H1 (cell line): ENCODE results near the gene TBC1D9. TPM values are rescaled to one million over a fixed set of nuclear protein-coding genes. Genes with fewer than 3 reads are reported as not detected.

Experiments
- CTCF ChIA-PET: fragments of 300-600 bp; sonication (Branson Sonifier 250); formaldehyde crosslinking; loops from one replicate; lab custom pipeline; 2021; ENCODE audit not compliant: partially characterized antibody; lab: Charles Lee
- POLR2A ChIA-PET: fragments of 300-600 bp; sonication (Branson Sonifier 250); formaldehyde crosslinking; loops from one replicate; lab custom pipeline; 2021; ENCODE audit warnings: inconsistent platforms; ENCODE audit not compliant: partially characterized antibody; lab: Charles Lee
- DNase-seq, 2 experiments: peaks; one replicate each; pipeline versions ENCODE4 v3.0.0 to v3.0.0-alpha.2; 2010 to 2022; ENCODE audit warnings: low spot score in 2 of 2, low read depth in 1 of 2, mixed read lengths in 1 of 2
- FAIRE-seq: peaks from 2 replicates; lab custom pipeline; 2011; peaks lifted over from hg19 to GRCh38; lab: Jason Lieb, UNC
- H2AFZ ChIP-seq: 2 replicates; pipeline ENCODE4 v1.8.1; 2012; ENCODE audit warnings: low read length, inconsistent platforms
- H2AK5ac ChIP-seq: 2 replicates; pipeline ENCODE4 v1.6.1; 2013; ENCODE audit warnings: low read depth, low read length
- H2BK120ac ChIP-seq: replicated peaks from 2 replicates; pipeline ENCODE3; 2013; ENCODE audit warnings: low read depth, low read length, inconsistent platforms
- H2BK12ac ChIP-seq: 2 replicates; pipeline ENCODE4 v1.6.1; 2013; ENCODE audit warnings: low read depth, low read length
- H2BK15ac ChIP-seq: 2 replicates; pipeline ENCODE4 v1.6.1; 2013; ENCODE audit warnings: low read length
- H2BK20ac ChIP-seq: 2 replicates; pipeline ENCODE4 v1.6.1; 2013; ENCODE audit warnings: low read length
- H2BK5ac ChIP-seq: 2 replicates; pipeline ENCODE4 v1.6.1; 2013; ENCODE audit warnings: low read depth, low read length
- H3K14ac ChIP-seq: 2 replicates; pipeline ENCODE4 v1.6.1; 2013; ENCODE audit warnings: inconsistent platforms; ENCODE audit not compliant: insufficient read length
- H3K18ac ChIP-seq: 2 replicates; pipeline ENCODE4 v1.6.1; 2013; ENCODE audit warnings: low read length; ENCODE audit errors: extremely low read depth
- H3K23ac ChIP-seq: 2 replicates; pipeline ENCODE4 v1.6.1; 2013; ENCODE audit warnings: inconsistent platforms; ENCODE audit not compliant: insufficient read length
- H3K23me2 ChIP-seq: 2 replicates; pipeline ENCODE4 v1.6.1; 2013; ENCODE audit warnings: low read depth, low read length
- H3K27ac ChIP-seq: 2 replicates; pipeline ENCODE4 v1.6.1; 2011; ENCODE audit warnings: low read depth, low read length, inconsistent platforms
- H3K27me3 ChIP-seq, 4 experiments: replicated peaks in 1 of 4; 1 replicate in 1 of 4; 2 replicates in 3 of 4; pipeline versions ENCODE4 v1.6.1 to v1.8.1; 2011 to 2013; ENCODE audit warnings: low read length in 3 of 4, mild to moderate bottlenecking in 3 of 4, inconsistent platforms in 2 of 4, mixed read lengths in 2 of 4, moderate library complexity in 1 of 4; ENCODE audit not compliant: control insufficient read depth in 3 of 4, insufficient read depth in 3 of 4; ENCODE audit errors: extremely low read depth in 1 of 4
- H3K36me3 ChIP-seq, 4 experiments: 2 replicates each; pipeline versions ENCODE4 v1.6.1 to v1.8.1; 2011 to 2013; ENCODE audit warnings: mild to moderate bottlenecking in 4 of 4, low read length in 3 of 4, moderate library complexity in 2 of 4, control low read depth in 1 of 4, inconsistent platforms in 1 of 4; ENCODE audit not compliant: insufficient read depth in 4 of 4, control insufficient read depth in 2 of 4
- H3K4ac ChIP-seq: replicated peaks from 2 replicates; pipeline ENCODE3; 2013; ENCODE audit warnings: low read length, low read depth, mixed read lengths, inconsistent platforms; ENCODE audit not compliant: insufficient read length
- H3K4me1 ChIP-seq, 4 experiments: replicated peaks in 1 of 4; 1 replicate in 1 of 4; 2 replicates in 3 of 4; pipeline versions ENCODE4 v1.6.1 to v1.8.1; 2011 to 2013; ENCODE audit warnings: low read length in 3 of 4, inconsistent platforms in 2 of 4, mixed read lengths in 1 of 4; ENCODE audit not compliant: insufficient read depth in 4 of 4, control insufficient read depth in 3 of 4
- H3K4me2 ChIP-seq, 2 experiments: 2 replicates each; pipeline versions ENCODE4 v1.6.1 to v1.8.1; 2011 to 2013; ENCODE audit warnings: low read depth in 2 of 2, low read length in 2 of 2, control low read depth in 1 of 2, inconsistent platforms in 1 of 2, mild to moderate bottlenecking in 1 of 2; ENCODE audit not compliant: insufficient read depth in 1 of 2
- H3K4me3 ChIP-seq, 4 experiments: fragments of 200-600, 300-600 bp in 1 of 4; sonication (generic), shearing (Covaris generic), sonication (Bioruptor Twin) in 1 of 4; 2 replicates each; pipeline versions ENCODE4 v1.5.1 to v1.8.1; 2011 to 2016; ENCODE audit warnings: low read length in 4 of 4, low read depth in 3 of 4, control low read depth in 2 of 4, inconsistent platforms in 2 of 4, mild to moderate bottlenecking in 2 of 4, mixed read lengths in 1 of 4, moderate library complexity in 1 of 4; ENCODE audit not compliant: insufficient read depth in 2 of 4; ENCODE audit errors: extremely low read depth in 1 of 4
- H3K56ac ChIP-seq: replicated peaks from 2 replicates; pipeline ENCODE3; 2013; ENCODE audit warnings: low read depth, mild to moderate bottlenecking, mixed read lengths, low read length, inconsistent platforms; ENCODE audit not compliant: insufficient read length
- H3K79me1 ChIP-seq: 2 replicates; pipeline ENCODE4 v1.6.1; 2013; ENCODE audit warnings: low read depth, low read length, control low read depth
- H3K79me2 ChIP-seq, 2 experiments: 2 replicates each; pipeline versions ENCODE4 v1.6.1 to v1.8.1; 2012 to 2013; ENCODE audit warnings: low read length in 2 of 2, mild to moderate bottlenecking in 2 of 2, inconsistent platforms in 1 of 2; ENCODE audit not compliant: insufficient read depth in 2 of 2, control insufficient read depth in 1 of 2
- H3K9ac ChIP-seq, 4 experiments: replicated peaks in 1 of 4; 1 replicate in 1 of 4; 2 replicates in 3 of 4; pipeline versions ENCODE4 v1.6.1 to v1.8.1; 2011 to 2013; ENCODE audit warnings: low read depth in 3 of 4, low read length in 3 of 4, control low read depth in 2 of 4, mild to moderate bottlenecking in 2 of 4, moderate library complexity in 2 of 4, inconsistent platforms in 1 of 4; ENCODE audit errors: extremely low read depth in 1 of 4
- H3K9me3 ChIP-seq, 2 experiments: 2 replicates each; pipeline versions ENCODE4 v1.6.1 to v1.8.1; 2012 to 2013; ENCODE audit warnings: mild to moderate bottlenecking in 2 of 2, moderate library complexity in 2 of 2, control low read depth in 1 of 2, inconsistent platforms in 1 of 2, low read depth in 1 of 2, low read length in 1 of 2, mixed read lengths in 1 of 2; ENCODE audit not compliant: insufficient read depth in 2 of 2
- H4K20me1 ChIP-seq, 2 experiments: replicated peaks in 1 of 2; 2 replicates each; pipeline versions ENCODE3 to v1.8.1; 2011 to 2013; ENCODE audit warnings: inconsistent platforms in 2 of 2, low read length in 2 of 2, mild to moderate bottlenecking in 1 of 2; ENCODE audit not compliant: insufficient read depth in 2 of 2, control insufficient read depth in 1 of 2
- H4K5ac ChIP-seq: 2 replicates; pipeline ENCODE4 v1.6.1; 2013; ENCODE audit warnings: low read length, low read depth, mixed read lengths, inconsistent platforms; ENCODE audit not compliant: insufficient read length
- H4K8ac ChIP-seq: 2 replicates; pipeline ENCODE4 v1.8.0; 2013; ENCODE audit warnings: mild to moderate bottlenecking, moderate library complexity, low read length, inconsistent platforms; ENCODE audit not compliant: insufficient read depth; ENCODE audit errors: extremely low read depth
- H4K91ac ChIP-seq: replicated peaks from 2 replicates; pipeline ENCODE3; 2013; ENCODE audit warnings: low read length, mixed read lengths, inconsistent platforms; ENCODE audit not compliant: insufficient read length
- KDM1A ChIP-seq: fragments of 200-600, 300-600 bp; sonication (generic); IDR thresholded peaks from 2 replicates; pipeline ENCODE4 v1.7.1; 2016; ENCODE audit warnings: mild to moderate bottlenecking, low read length, borderline replicate concordance
- RAD21 ChIP-seq, 2 experiments: IDR thresholded peaks in 1 of 2; conservative IDR thresholded peaks in 1 of 2; 2 replicates each; pipeline ENCODE4 v1.6.1; 2011; ENCODE audit warnings: low read depth in 2 of 2, low read length in 2 of 2, improper control_type of control experiment in 1 of 2, inconsistent platforms in 1 of 2, mild to moderate bottlenecking in 1 of 2, moderate library complexity in 1 of 2
- WGBS, 2 experiments: shearing (Covaris generic) in 1 of 2; methylation state at CpG; one replicate each; pipeline versions ENCODE4 v1.1.6 to v1.1.7; 2013 to 2015; ENCODE audit warnings: low lambda C conversion rate in 2 of 2, mixed read lengths in 2 of 2, inconsistent platforms in 1 of 2, low coverage in 1 of 2, missing lambda C conversion rate in 1 of 2; ENCODE audit not compliant: insufficient replicate concordance in 2 of 2, insufficient coverage in 1 of 2, insufficient read length in 1 of 2; ENCODE audit errors: extremely low coverage in 1 of 2, missing lambda C conversion rate in 1 of 2; 5-methylcytosine and 5-hydroxymethylcytosine counted together
- polyA plus RNA-seq, 7 experiments: library from polyadenylated mRNA; depleted of rRNA in 3 of 7; stranded (reverse) in 5 of 7; unstranded in 2 of 7; fragments of >200 nt in 5 of 7; fragments of 200-250 nt in 2 of 7; gene quantifications; 1 replicate in 5 of 7; 2 replicates in 1 of 7; 4 replicates in 1 of 7; pipeline versions ENCODE4 v1.2.1 to v1.2.3, GENCODE V29; 2011 to 2013; ENCODE audit warnings: missing spikeins in 2 of 7, mixed read lengths in 2 of 7
- total RNA-seq: library from RNA; stranded (reverse); fragmentation: NEBNext Ultra II Directional; extraction: Animal tissue kit (Norgen Biotek cat#: 25700); gene quantifications from 2 replicates; pipeline ENCODE4 v1.2.1, GENCODE V29; 2021
- TF ChIP-seq, protein P1 (sequence below), 3 experiments: IDR thresholded peaks; 1 replicate in 2 of 3; 2 replicates in 1 of 3; pipeline versions ENCODE4 v1.5.1 to v1.6.1; 2011; ENCODE audit warnings: low read length in 3 of 3, mild to moderate bottlenecking in 3 of 3, inconsistent platforms in 2 of 3, low read depth in 1 of 3, moderate library complexity in 1 of 3; ENCODE audit not compliant: insufficient read depth in 1 of 3; ENCODE audit errors: control extremely low read depth in 1 of 3

TBC1D9 gene
- total and polyA plus RNA-seq, 2 of the 8 experiments (the other 6 are each of a cell fraction or from before 2014, with no cell fraction given): 0.94 to 1.0 TPM

DNA sequence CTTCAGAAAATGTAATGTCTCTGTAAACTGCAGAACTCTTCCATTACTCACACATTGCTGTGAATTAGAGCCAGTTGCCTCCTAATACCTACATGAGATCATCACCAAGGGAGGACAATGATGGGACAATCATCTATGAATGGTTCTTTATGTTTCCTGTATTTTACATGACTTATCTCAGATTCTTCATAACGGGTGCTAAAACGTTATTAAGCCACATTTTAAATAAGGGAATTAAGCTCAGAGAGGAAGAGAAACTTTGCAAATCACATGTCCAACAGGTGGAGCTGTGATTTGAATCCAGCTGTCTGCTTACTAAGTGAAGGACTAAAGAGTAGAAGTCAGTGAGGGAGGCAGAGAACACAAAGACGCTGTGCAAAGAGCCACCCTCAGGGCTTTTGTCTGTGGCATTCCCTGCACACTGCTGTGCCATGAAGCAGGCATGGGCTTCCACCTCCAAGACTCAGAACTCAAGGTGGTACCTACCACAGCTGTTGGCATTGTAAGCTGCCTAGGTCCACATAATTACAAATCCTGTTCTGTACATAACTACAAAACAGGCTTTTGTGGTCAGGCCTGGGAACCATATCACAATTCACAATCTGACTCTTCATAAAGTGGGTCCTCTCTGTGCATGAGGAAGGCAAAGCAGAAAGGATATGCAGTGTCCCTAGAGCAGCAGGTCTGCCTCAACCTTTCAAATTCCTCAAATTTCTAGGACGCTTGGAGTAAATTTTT lies 12.8 kb downstream of the TBC1D9 start:
- no peak overlapping the region for H3K4me2 ChIP-seq
- H3K79me2 ChIP-seq: no peaks in the 10 kb centered on the region
- H3K4ac ChIP-seq: no peak overlapping the region
- H2BK15ac ChIP-seq: no peak overlapping the region
- H2BK12ac ChIP-seq: no peak overlapping the region
- H3K4me3 ChIP-seq: no peak overlapping the region
- H3K14ac ChIP-seq: no peak overlapping the region
- H4K20me1 ChIP-seq: no peaks in the 10 kb centered on the region
- DNase-seq (no peak), FAIRE-seq (peak; percentile 28)
- H3K27ac ChIP-seq: no peak overlapping the region
- H3K36me3 ChIP-seq: no peaks in the 10 kb centered on the region
- TF ChIP-seq, protein P1, sequence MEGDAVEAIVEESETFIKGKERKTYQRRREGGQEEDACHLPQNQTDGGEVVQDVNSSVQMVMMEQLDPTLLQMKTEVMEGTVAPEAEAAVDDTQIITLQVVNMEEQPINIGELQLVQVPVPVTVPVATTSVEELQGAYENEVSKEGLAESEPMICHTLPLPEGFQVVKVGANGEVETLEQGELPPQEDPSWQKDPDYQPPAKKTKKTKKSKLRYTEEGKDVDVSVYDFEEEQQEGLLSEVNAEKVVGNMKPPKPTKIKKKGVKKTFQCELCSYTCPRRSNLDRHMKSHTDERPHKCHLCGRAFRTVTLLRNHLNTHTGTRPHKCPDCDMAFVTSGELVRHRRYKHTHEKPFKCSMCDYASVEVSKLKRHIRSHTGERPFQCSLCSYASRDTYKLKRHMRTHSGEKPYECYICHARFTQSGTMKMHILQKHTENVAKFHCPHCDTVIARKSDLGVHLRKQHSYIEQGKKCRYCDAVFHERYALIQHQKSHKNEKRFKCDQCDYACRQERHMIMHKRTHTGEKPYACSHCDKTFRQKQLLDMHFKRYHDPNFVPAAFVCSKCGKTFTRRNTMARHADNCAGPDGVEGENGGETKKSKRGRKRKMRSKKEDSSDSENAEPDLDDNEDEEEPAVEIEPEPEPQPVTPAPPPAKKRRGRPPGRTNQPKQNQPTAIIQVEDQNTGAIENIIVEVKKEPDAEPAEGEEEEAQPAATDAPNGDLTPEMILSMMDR (IDR thresholded peaks at IDR 0.05; ENCODE audit: control extremely low read depth in 1 of 3, insufficient read depth in 1 of 3, low read depth in 1 of 3, low read length in 3 of 3): peak in 2 of 3 experiments; percentile 7 to 40; a peak in 1 of 4 replicates
- peak; percentile 20 to 34; a peak in 3 of 4 replicates for TF ChIP-seq RAD21 (IDR thresholded peaks at IDR 0.05 in 1 of 2, conservative IDR thresholded peaks at IDR 0.05 in 1 of 2; ENCODE audit: low read depth in 2 of 2, low read length in 2 of 2)
- no peak for TF ChIP-seq KDM1A
- no peaks in the 10 kb centered on the region for H3K79me1 ChIP-seq
- H2AFZ ChIP-seq: peak overlapping the region; percentile 81; the same call in 1 of the 2 replicates
- H4K8ac ChIP-seq: no peak overlapping the region
- H4K5ac ChIP-seq: no peak overlapping the region
- H3K56ac ChIP-seq: no peak overlapping the region
- no peak overlapping the region for H3K23ac ChIP-seq
- H3K4me1 ChIP-seq: peaks cover 3 to 13% (median 8%) of the 10 kb centered on the region in 4 experiments; a peak in 5 of 7 replicates
- H3K18ac ChIP-seq: peak overlapping the region; percentile 21; the same call in 1 of the 2 replicates
- H3K9ac ChIP-seq: no peak overlapping the region
- ChIA-PET POLR2A (interaction anchor here (0.9 kb wide), 1 partner anchor 13 kb away, joined by 3 read pairs; the partner anchor contains the start of gene TBC1D9), CTCF (interaction anchor here (0.7 to 2.3 kb wide), 10 partner anchors 9 to 138 kb away, joined by 3 to 10 read pairs (median 3); partner anchors contain the start of gene TBC1D9)
- no peak overlapping the region for H2AK5ac ChIP-seq
- H2BK120ac ChIP-seq: no peak overlapping the region
- H2BK5ac ChIP-seq: no peak overlapping the region
- no peaks in the 10 kb centered on the region for H3K9me3 ChIP-seq
- WGBS, 2 experiments: 47% methylated on average over 4 of the region's 4 CpGs; no CpG with 5 or more reads in 1 of the 2 experiments
- H4K91ac ChIP-seq: no peak overlapping the region
- H2BK20ac ChIP-seq: no peak overlapping the region
- no peaks in the 10 kb centered on the region; the same call in 1 of the 2 replicates for H3K23me2 ChIP-seq
- no peaks in the 10 kb centered on the region for H3K27me3 ChIP-seq
